ENCODE measurements around the gene ATL3. TPM values are rescaled to one million over a fixed set of nuclear protein-coding genes. Genes with fewer than 3 reads are reported as not detected.
"Not testable (repeated sequence)": the region's sequence is repeated elsewhere in the genome, so short reads cannot be mapped to it uniquely, and the experiment has no call there.

The ATL3 gene
- total RNA-seq, 2 donors from 2014 or later = 42.6 to 47.0 TPM

DNA sequence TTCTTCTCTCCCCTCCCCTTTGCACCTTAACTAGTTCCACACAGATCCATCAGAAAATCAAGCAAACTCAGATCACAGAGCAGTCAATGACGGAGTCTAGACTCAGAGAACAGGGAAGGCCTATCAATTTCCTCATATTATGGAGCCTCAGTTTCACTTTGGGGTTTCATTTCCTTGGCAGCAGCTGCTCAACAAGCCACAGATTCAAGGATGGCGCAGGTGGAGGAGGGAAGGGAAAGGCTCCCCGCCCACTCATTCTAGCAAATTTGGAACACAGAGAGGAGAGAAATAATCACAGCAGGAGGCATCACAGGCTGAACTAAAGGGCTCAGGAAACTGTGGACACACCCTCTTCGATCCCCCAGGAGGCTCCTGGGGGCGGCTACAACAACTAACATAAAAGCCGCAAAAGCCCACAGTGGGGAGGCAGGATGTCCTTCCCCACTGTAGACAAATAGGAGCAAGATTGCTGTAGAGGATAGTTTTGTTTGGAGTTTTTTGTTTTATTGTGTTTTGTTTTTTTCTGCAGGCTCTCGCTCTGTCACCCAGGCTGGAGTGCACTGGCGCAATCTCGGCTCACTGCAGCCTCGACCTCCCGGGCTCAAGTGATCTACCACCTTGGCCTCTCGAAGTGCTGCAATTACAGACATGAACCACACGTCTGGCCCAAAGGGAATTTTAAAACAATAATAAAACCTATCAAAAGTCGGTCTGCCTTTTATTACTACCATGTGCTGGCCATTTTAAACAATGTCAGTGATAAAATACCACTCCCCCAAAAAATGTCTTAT, 60.4 kb downstream of the ATL3 start:
- no peaks in the 10 kb centered on the region for H3K36me3 Mint-ChIP-seq (ENCODE audit: insufficient read depth in 2 of 2)

DNA sequence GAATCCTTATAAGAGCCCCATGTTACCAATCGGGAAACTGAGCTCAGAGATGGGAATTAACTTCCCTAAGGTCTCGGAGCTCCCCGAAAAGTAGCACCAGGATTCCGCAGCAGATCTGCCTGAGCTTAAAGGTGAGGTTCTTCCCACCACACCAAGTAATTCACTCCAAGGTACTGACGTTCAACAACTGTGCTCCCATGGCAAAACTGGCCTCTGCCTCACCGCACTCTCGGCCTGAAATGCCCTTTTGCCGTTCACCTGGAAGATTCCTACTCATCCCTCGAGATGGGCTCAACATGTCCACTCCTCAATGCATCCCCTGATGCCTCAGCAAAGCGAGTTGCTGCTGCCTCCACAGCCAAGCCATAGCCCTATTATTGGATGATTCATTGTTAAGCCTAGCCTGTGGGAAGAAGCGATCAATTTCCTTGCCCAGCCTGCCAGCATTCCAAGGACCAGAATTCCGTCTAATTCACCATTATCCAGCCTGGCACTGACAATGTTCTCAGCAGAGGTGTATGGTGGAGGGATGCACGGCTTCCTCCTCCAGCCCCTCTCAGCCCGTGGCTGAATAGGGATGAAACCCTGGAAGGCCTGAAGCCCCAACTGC, 61.1 kb downstream of the ATL3 start:
- ATAC-seq (replicated peaks in 1 of 2) (no peak), DNase-seq (no peak)
- H3K27ac Mint-ChIP-seq = no peak overlapping the region
- no peaks in the 10 kb centered on the region for H3K9me3 Mint-ChIP-seq
- H3K27me3 Mint-ChIP-seq (ENCODE audit: low read depth) = no peaks in the 10 kb centered on the region
- H3K4me3 Mint-ChIP-seq = no peak overlapping the region
- H3K36me3 Mint-ChIP-seq (ENCODE audit: insufficient read depth in 2 of 2) = no peaks in the 10 kb centered on the region
- H3K4me1 Mint-ChIP-seq (ENCODE audit: low read depth) = peaks cover 12% of the 10 kb centered on the region

More for the DNA sequence above, 60.4 kb downstream of the ATL3 start:
- Mint-ChIP-seq H3K4me3 (no peak overlapping the region), H3K27me3 (ENCODE audit: low read depth) (no peaks in the 10 kb centered on the region), H3K9me3 (no peaks in the 10 kb centered on the region), H3K4me1 (ENCODE audit: low read depth) (peaks cover 12% of the 10 kb centered on the region), H3K27ac (no peak overlapping the region)
- DNase-seq (no peak), ATAC-seq (replicated peaks in 1 of 2) (no peak)

DNA sequence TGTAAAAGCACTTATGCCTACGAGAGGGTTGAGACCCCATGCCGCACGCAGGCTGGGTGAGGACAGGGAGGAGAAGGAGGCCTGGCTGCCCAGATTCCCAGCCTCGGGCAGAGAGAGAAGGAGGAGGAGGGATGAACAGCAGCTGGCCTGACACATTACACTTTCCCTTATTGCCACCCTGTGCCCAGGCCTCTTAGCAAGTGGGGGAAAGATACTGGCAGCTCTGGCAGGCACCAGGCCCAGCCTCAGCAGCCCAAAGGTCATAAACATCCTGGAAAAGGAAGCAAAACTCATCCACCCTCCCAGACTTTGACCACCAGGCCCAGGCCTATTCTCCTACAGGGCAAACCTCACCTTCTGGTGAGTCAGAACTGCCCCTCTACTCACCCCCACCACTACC, 61.6 kb downstream of the ATL3 start:
- DNase-seq (no peak), ATAC-seq (replicated peaks in 1 of 2) (no peak)
- Mint-ChIP-seq H3K27me3 (ENCODE audit: low read depth) (no peaks in the 10 kb centered on the region), H3K4me1 (ENCODE audit: low read depth) (peaks cover 12% of the 10 kb centered on the region), H3K36me3 (ENCODE audit: insufficient read depth in 2 of 2) (no peaks in the 10 kb centered on the region), H3K9me3 (no peaks in the 10 kb centered on the region), H3K4me3 (no peak overlapping the region), H3K27ac (no peak overlapping the region)

DNA sequence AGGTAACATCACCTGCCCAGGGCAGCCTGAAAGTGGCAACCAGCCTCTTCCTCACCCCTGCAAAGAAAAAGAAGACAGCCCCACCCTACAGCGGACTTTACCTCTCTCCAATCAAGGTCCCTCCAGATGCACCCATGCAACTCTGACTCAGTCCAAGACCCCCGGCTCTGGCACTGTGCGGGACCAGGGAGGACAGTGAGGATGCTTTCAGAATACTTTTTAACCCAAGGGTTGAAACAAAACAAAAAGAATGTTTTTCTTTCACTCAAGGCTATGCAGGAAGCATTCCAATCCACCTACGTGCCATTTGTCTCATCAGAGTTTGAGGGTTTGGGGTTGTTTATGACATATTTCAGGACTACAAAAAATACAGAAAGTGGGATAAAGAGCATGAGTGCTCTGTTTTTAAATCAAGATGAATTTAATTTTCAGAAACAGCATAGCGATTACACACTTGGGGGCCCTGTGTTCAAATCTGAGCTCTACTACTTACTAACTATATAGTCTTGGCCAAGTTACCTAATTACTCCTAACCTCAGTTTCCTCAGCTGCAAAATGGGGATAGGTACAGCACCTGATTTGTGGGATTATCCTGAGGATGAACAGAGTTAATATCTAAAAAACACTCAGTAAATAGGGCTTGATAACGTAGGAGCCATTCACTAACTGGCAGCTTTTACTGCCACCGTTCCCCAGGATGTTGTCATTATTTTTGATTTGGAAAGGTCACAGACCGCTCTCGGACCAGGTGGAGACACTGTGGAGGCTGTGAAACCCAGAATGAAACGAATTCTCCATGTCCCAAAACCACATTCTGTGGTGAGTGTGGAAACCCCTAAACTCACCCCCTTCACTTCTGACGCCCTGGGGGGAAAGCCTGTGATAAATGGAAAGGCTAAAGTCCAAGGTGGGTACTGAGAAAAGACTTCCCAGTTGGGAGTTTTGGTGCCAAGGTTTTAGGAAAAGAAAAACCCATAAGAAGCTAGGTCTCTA, 62.5 kb downstream of the ATL3 start:
- Mint-ChIP-seq H3K4me3 (no peak overlapping the region), H3K36me3 (ENCODE audit: insufficient read depth in 2 of 2) (no peaks in the 10 kb centered on the region), H3K9me3 (no peaks in the 10 kb centered on the region), H3K27me3 (ENCODE audit: low read depth) (no peaks in the 10 kb centered on the region), H3K4me1 (ENCODE audit: low read depth) (peaks cover 12% of the 10 kb centered on the region), H3K27ac (no peak overlapping the region)
- DNase-seq = no peak
- ATAC-seq (replicated peaks in 1 of 2) = peak in 1 of 2 donors; percentile 53

DNA sequence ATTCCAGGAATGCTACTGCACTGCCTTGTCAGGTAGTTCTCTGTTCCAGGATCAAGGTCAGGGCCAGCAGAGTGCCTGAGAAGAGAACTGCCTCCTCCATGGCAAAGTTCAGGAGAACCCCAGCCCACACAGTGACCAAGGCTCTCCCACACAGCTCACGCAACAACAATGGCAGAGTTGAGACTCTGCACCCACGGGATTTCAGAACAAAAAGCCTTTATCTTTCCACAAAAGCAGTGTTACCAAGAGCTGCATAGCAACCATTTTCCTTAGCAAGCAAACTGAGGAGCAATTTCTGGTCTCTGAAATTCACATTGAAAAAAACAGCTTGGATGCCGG, 68.0 kb downstream of the ATL3 start:
- Mint-ChIP-seq H3K36me3 (ENCODE audit: insufficient read depth in 2 of 2) (no peaks in the 10 kb centered on the region), H3K9me3 (no peaks in the 10 kb centered on the region), H3K27ac (no peak overlapping the region), H3K27me3 (ENCODE audit: low read depth) (no peaks in the 10 kb centered on the region), H3K4me3 (no peak overlapping the region), H3K4me1 (ENCODE audit: low read depth) (peaks cover 5% of the 10 kb centered on the region)
- ATAC-seq (replicated peaks in 1 of 2) = no peak
- DNase-seq = no peak

DNA sequence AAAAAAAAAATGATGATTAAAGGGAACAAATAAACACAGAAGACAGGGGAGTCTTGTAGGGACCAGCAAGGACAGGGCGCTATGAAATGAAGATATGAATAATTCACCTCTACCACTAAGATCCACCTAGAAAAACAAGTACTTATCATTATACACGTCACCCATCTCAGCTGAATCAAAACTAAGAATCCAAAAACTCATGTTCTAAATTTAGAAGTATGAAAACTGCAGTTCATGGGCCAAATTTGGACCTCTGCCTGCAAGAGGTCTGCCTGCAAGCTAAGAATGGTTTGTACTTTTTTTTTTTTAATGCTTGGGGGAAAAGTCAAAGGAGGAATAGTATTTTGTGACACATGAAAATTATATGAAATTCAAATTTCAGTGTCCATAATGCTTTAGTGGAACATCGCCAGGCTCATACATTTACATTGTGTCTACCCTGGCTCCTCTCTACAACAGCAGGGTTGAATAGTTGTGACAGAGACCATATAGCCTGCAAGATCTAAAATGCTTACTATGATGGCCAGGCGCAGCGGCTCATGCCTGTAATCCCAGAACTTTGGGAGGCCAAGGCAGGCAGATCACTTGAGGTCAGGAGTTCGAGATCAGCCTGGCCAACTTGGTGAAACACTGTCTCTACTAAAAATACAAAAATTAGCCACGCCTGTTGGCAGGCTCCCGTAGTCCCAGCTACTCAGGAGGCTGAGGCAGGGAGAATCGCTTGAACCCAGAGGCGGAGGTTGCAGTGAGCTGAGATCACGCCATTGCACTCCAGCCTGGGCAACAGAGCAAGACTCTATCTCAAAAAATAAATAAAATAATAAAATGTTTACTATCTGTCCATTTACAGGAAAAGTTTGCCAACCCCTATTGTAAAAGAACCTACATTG, 68.6 kb downstream of the ATL3 start:
- ATAC-seq (replicated peaks in 1 of 2); H3K4me3 Mint-ChIP-seq; H3K27me3 Mint-ChIP-seq (ENCODE audit: low read depth); DNase-seq; H3K27ac Mint-ChIP-seq; H3K36me3 Mint-ChIP-seq (ENCODE audit: insufficient read depth in 2 of 2); H3K9me3 Mint-ChIP-seq; H3K4me1 Mint-ChIP-seq (ENCODE audit: low read depth): not testable (repeated sequence)

DNA sequence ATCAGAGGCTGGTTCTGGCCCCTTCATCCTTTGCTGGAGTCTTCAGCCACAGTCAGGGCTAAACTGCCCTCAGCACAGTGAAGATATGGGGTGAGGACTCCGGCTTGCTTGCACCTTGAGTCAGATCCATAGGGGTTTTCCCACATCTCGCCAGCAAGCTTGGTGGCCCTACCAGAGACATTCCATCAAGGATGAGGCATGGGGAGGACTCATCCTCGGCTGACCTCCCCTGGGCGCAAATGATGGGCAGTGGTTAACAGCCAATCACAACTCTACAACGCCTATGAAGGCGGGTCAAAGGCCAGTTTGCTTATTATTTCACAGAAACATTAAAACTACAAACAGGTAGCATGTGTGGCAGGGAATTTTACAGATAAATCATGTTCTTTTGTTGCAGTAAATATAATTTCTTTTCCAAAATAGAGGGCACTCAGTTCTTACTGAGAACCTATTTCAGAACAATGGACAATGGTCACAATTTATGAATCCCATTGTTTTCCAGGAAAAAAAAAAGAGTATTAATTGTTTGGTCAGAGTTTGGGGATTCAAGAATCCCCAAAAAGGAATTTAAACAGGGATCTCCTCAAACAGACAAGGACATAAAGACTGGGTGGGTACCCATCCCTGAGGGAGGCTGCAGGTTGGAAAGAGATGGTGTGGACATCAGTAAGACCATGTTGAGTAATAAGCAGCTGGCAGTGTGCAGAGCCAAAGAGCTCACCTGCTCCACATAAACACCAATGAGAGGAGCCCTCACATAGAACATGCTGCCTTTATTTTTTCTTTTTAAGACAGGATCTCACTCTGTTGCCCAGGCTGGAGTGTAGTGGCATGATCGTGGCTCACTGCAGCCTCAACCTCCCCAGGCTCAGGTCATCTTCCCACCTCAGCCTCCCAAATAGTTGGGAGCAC, 71.7 kb downstream of the ATL3 start:
- DNase-seq = no peak
- no peak overlapping the region for H3K27ac Mint-ChIP-seq

DNA sequence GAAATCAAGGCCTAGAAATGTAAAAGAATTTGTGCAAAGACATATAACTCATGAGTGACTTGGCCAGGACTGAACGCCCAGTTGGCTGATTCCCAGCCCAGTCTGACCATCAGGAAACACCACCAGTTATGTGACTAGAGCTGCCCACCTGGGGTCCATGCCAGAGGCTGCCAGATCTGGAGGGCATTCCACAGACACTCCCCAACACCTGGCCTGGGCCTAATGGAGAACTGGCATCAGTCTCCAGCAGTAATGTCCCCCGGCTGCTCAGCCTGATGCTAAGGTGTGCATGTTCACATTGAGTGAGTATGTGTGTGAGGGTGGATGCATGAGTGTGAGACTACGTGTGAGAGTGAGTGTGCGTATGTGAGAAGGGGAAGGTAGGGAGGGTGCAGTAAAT, 72.6 kb downstream of the ATL3 start:
- Mint-ChIP-seq H3K4me3 (no peak overlapping the region), H3K4me1 (ENCODE audit: low read depth) (peaks cover 5% of the 10 kb centered on the region), H3K9me3 (no peaks in the 10 kb centered on the region), H3K36me3 (ENCODE audit: insufficient read depth in 2 of 2) (no peaks in the 10 kb centered on the region), H3K27me3 (ENCODE audit: low read depth) (no peaks in the 10 kb centered on the region), H3K27ac (no peak overlapping the region)
- DNase-seq = no peak
- ATAC-seq (replicated peaks in 1 of 2) = no peak

More for the DNA sequence above, 71.7 kb downstream of the ATL3 start:
- no peaks in the 10 kb centered on the region for H3K27me3 Mint-ChIP-seq (ENCODE audit: low read depth)
- H3K9me3 Mint-ChIP-seq = no peaks in the 10 kb centered on the region
- H3K4me3 Mint-ChIP-seq = no peak overlapping the region
- H3K36me3 Mint-ChIP-seq (ENCODE audit: insufficient read depth in 2 of 2) = no peaks in the 10 kb centered on the region
- no peak for ATAC-seq (replicated peaks in 1 of 2)
- peaks cover 5% of the 10 kb centered on the region for H3K4me1 Mint-ChIP-seq (ENCODE audit: low read depth)

DNA sequence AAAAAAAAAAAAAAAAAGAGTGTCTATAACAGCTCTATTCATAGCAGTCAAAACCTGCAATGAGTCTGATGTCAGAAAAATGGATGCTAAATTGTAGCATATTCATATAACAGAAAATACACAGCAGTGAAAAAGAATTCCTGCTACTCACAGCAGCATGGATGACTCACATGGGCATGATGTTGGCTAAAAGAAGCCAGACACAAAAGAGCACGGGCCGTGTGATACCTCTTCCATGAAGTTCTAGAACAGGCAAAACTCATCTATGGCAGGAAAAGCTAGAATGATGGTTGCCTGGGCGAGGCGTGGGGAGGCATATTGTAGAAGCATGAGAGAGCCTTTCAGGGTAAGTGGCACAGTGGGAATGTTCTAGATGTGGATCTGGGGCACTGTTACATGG, 75.9 kb downstream of the ATL3 start:
- Mint-ChIP-seq H3K36me3 (ENCODE audit: insufficient read depth in 2 of 2) (no peaks in the 10 kb centered on the region), H3K27ac (no peak overlapping the region), H3K4me1 (ENCODE audit: low read depth) (no peaks in the 10 kb centered on the region), H3K4me3 (no peak overlapping the region), H3K27me3 (ENCODE audit: low read depth) (no peaks in the 10 kb centered on the region), H3K9me3 (no peaks in the 10 kb centered on the region)
- ATAC-seq (replicated peaks in 1 of 2) (no peak), DNase-seq (no peak)

DNA sequence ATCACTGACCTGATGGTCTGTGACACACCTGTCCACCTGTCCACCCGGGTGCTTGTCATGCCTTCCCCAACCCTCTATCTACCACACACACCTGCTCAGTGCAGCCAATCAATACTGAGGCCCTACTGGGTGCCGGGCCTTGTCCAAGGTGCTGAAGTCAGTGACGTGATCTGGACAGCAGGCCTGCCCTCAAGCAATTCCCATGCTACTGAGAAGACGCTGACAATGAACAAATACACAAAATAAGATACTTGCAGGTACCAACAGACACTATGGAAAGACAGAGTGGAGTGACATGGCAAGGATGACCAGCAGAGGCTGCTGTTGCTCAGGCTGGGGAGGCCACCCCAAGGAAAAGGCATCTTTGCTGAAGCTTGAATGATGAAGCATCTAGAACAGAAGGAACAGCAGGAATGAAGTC, 78.2 kb downstream of the ATL3 start:
- Mint-ChIP-seq H3K9me3 (no peaks in the 10 kb centered on the region), H3K27me3 (ENCODE audit: low read depth) (no peaks in the 10 kb centered on the region), H3K4me3 (no peak overlapping the region), H3K27ac (no peak overlapping the region), H3K4me1 (ENCODE audit: low read depth) (no peaks in the 10 kb centered on the region), H3K36me3 (ENCODE audit: insufficient read depth in 2 of 2) (no peaks in the 10 kb centered on the region)
- no peak for DNase-seq
- ATAC-seq (replicated peaks in 1 of 2) = no peak

DNA sequence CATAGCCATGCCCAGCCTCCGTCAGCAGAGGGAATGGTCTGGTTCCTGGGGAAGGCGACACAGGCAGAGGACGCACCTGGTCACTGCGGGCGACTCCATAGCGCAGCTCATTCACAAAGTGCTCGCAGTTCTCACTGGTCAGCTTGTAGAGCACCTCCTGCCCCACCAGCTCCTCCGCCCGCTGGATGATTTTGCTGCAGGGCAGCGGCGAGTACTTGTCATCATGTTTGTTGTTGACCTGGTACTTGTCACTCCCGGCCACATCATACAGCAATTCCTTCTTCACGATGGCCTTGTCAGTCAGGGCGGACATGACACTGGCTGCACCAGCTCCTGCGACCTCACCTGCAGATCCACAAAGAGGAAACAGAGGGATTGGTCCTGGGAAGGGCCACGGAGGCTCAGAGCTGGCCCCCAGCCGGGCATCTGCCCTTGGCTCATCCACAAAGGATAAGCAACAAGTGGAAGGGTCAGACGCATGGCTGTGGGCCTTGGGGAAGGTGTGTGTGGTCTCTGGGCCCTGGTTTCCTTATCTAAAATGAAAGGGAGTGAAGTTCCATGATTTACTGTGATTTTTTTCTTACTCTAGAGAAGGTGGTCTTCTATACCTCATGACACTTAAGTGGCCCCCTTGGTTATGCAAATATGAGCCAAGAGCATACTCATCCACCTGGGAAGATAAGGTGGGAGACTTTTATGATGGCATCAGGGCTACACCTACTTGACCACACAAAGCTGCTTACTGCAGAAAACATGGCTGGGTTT, 81.0 kb downstream of the ATL3 start:
- no peak for DNase-seq
- no peaks in the 10 kb centered on the region for H3K36me3 Mint-ChIP-seq (ENCODE audit: insufficient read depth in 2 of 2)
- no peaks in the 10 kb centered on the region for H3K9me3 Mint-ChIP-seq
- no peak for ATAC-seq (replicated peaks in 1 of 2)
- no peaks in the 10 kb centered on the region for H3K4me1 Mint-ChIP-seq (ENCODE audit: low read depth)
- no peak overlapping the region for H3K27ac Mint-ChIP-seq
- H3K27me3 Mint-ChIP-seq (ENCODE audit: low read depth) = no peaks in the 10 kb centered on the region
- H3K4me3 Mint-ChIP-seq = no peak overlapping the region
